Mononuclear cell (primary cell): ENCODE measurements around the gene PRKAR1B. TPM values are rescaled to one million over a fixed set of nuclear protein-coding genes. Genes with fewer than 3 reads are reported as not detected.

ENCODE experiments used
- H3K27me3 ChIP-seq: 2 replicates; pipeline ENCODE4 v1.6.0; 2011; ENCODE audit warnings: low read length, control low read depth; ENCODE audit not compliant: insufficient read depth
- H3K4me1 ChIP-seq: 2 replicates; pipeline ENCODE4 v1.5.1; 2011; ENCODE audit warnings: mild to moderate bottlenecking, low read length, control low read depth; ENCODE audit not compliant: insufficient read depth
- H3K4me3 ChIP-seq: 2 replicates; pipeline ENCODE4 v1.5.1; 2011; ENCODE audit warnings: mild to moderate bottlenecking, low read length, moderate library complexity
- H3K9me3 ChIP-seq: 2 replicates; pipeline ENCODE4 v1.5.1; 2011; ENCODE audit warnings: low read depth, mild to moderate bottlenecking, control low read depth, low read length
- total RNA-seq: library from RNA; depleted of rRNA; stranded (reverse); fragments of >200 nt; gene quantifications from one replicate; pipeline ENCODE4 v1.2.3, GENCODE V29; 2012

The PRKAR1B gene
- total RNA-seq, 1 donor = 9.4 TPM

- Histone ChIP-seq H3K9me3 (no peaks in the 10 kb centered on the region), H3K4me1 (peaks cover 66% of the 10 kb centered on the region), H3K27me3 (no peaks in the 10 kb centered on the region), H3K4me3 (peak overlapping the region; percentile 17)
Observed at GRCh38 chr7:604884-605531, 122.1 kb downstream of the PRKAR1B start.

DNA sequence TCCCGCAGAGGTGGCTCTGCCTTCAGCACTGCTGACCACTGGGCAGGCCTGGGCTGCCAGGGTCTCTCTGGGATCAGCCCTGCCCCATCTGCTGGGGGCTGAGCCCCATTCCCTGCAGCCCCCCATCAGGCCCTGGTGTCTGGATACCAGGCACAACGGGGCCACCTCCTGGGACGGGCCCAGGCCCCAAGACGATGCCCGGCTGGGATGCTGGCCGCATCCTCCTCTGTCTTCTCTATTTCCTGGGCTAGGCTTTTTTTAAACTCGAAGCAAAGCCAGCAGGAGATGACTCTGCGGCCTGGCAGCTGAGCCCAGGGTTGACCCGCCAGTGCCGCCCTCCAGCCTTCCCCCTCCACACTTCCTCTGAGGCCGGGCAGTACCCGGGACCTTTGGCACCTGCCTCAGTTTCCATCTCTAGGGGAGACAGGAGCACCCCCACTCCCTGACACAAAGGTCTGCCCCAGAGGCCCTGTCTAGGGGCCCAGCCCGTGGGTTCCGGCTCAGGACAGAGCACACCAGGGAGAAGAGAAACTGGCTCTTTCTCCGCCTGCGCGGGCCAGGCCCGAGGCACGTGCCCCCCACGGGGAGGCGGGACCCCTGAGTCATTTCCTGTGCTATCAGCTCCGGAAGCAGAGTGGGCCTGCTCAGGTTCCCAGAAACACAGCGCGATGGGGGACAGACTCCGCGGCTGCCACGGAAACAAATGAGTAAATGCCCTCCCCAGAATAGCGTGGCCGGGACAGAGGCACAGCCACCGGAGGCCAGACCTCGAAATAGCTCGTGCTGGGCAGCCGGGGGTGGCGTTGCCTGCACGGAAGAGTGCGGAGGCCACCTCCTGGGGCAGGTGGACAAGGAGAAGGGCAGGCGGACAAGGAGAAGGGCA lies 122.8 kb downstream of the PRKAR1B start:
- Histone ChIP-seq H3K9me3 (no peaks in the 10 kb centered on the region), H3K27me3 (no peaks in the 10 kb centered on the region), H3K4me1 (peaks cover 58% of the 10 kb centered on the region), H3K4me3 (peak overlapping the region; percentile 17)

DNA sequence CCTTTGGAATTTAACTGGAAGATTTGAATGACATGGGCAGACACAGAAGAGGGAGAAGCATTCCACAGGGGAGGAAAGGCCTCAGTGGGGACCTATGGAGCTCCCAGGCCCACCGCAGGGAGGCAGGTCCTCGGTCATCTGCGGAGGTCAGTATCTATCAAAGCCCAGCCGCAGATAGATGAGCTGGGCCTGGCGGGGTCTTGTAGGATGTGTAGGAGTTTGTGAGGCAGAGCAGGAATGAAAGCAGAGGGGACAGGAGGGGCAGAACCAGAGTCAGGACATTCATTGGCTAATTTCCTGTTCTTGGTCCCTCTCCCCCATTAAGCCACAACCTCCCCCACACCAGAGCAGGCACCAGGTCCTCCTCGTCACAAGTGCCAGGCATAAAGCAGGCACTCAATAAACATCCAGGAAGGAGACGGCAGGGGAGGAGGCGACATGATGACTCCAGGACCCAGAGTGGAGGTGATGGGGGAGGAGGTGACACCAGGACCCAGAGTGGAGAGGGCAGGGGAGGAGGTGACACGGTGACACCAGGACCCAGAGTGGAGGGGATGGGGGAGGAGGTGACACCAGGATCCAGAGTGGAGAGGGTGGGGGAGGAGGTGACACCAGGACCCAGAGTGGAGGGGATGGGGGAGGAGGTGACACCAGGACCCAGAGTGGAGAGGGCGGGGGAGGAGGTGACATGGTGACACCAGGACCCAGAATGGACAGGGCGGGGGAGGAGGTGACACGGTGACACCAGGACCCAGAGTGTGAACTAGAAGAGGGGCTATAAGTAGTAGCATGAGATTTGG lies 123.7 kb downstream of the PRKAR1B start:
- H3K4me1 ChIP-seq = peaks cover 52% of the 10 kb centered on the region
- no peaks in the 10 kb centered on the region for H3K27me3 ChIP-seq
- no peak overlapping the region for H3K4me3 ChIP-seq
- H3K9me3 ChIP-seq = no peaks in the 10 kb centered on the region

- H3K27me3 ChIP-seq = no peaks in the 10 kb centered on the region
- no peaks in the 10 kb centered on the region for H3K9me3 ChIP-seq
- no peak overlapping the region for H3K4me3 ChIP-seq
- H3K4me1 ChIP-seq = peaks cover 48% of the 10 kb centered on the region
Observed at GRCh38 chr7:602341-603141, 124.5 kb downstream of the PRKAR1B start.

DNA sequence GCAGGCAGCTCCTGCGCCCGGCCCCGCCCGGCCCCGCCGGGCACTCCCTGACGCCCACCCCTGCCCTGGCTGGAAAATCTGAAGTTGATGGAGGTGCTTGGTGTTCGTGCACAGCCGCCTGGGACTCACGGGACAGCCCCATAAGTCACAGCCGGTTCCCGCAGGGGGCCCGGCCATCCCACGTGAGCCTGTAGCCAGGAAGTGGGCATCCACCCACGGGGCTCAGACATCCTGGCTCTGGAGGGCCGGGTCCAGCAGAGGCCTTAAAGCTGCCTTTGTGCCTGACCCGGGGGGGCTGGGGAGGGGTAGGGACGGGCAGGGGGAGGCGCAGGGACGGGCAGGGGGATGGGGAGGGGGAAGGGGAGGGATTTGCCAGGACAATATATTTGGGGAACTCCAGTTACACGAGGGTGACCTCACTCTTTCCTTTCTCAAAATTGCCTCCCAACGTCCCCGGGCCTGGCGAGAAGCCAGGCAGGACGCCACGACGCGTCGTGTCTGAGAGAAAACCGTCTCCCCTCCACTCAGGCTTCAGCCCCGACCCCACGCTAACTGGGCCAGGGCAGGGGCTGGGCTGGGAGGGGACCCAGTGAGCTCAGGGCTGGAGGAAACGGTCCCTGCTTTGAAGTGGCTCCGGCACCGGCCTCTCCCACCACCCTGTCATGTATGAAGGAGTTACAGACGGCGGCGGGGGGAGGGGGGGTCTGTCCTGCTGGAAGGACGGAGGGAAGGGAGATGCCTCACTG lies 125.3 kb downstream of the PRKAR1B start:
- no peaks in the 10 kb centered on the region for H3K9me3 ChIP-seq
- peaks cover 48% of the 10 kb centered on the region for H3K4me1 ChIP-seq
- H3K27me3 ChIP-seq = no peaks in the 10 kb centered on the region
- H3K4me3 ChIP-seq = no peak overlapping the region

GRCh38 chr7:601036-601594 lies 126.0 kb downstream of the PRKAR1B start:
- Histone ChIP-seq H3K4me3 (no peak overlapping the region), H3K4me1 (peaks cover 48% of the 10 kb centered on the region), H3K27me3 (no peaks in the 10 kb centered on the region)

GRCh38 chr7:600149-601035 lies 126.7 kb downstream of the PRKAR1B start:
- Histone ChIP-seq H3K4me3 (no peak overlapping the region), H3K9me3 (no peaks in the 10 kb centered on the region), H3K27me3 (no peaks in the 10 kb centered on the region), H3K4me1 (peaks cover 46% of the 10 kb centered on the region)

More at GRCh38 chr7:601036-601594, 126.0 kb downstream of the PRKAR1B start:
- H3K9me3 ChIP-seq = no peaks in the 10 kb centered on the region

GRCh38 chr7:598899-599298 lies 128.2 kb downstream of the PRKAR1B start:
- H3K4me3 ChIP-seq = no peak overlapping the region
- H3K4me1 ChIP-seq = peaks cover 31% of the 10 kb centered on the region
- no peaks in the 10 kb centered on the region for H3K27me3 ChIP-seq
- H3K9me3 ChIP-seq = no peaks in the 10 kb centered on the region

DNA sequence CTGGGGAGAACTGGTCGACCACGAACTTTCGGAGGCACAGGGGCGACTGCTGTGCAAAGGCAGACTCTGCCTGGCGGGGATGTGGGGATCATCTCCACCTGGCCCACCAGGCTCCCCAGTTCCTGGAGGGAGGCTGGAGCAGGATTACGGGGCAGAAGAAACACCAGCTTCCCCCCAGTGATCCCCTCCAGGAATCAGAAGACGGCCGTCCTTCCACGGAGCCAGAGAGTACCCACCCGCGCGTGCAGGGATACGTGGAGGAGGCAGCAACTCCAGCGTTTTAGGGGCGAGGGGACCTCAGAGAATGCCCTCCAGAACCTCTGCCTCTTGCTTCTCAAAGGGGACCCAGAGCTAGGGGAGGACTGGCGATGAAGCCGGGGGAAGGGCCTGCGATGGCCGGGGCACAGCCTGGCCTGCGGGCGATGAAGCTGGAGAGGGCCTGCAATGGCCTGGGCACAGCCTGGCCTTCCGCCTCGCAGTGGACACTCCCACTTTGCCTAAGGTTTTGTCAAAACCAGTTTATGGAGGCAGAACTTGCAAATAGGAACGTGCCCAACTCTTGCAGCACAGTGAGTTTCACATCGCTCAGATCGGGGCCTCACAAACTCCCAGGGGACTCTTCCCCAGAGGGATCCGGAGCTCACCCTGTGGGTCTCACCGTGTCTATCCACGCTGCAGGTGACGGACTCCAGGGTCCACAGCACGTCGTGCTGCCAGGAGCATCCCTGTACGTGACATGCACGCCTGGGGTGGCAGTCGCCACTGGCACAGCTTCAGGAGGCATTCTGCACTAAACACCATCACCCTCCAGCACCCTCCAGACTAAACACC lies 129.5 kb downstream of the PRKAR1B start:
- H3K9me3 ChIP-seq = no peaks in the 10 kb centered on the region
- H3K4me1 ChIP-seq = peaks cover 27% of the 10 kb centered on the region
- no peak overlapping the region for H3K4me3 ChIP-seq
- H3K27me3 ChIP-seq = no peaks in the 10 kb centered on the region

- no peaks in the 10 kb centered on the region for H3K9me3 ChIP-seq
- no peak overlapping the region for H3K4me3 ChIP-seq
- H3K4me1 ChIP-seq = peaks cover 19% of the 10 kb centered on the region
- H3K27me3 ChIP-seq = no peaks in the 10 kb centered on the region
Observed at GRCh38 chr7:596819-597182, 130.3 kb downstream of the PRKAR1B start.

DNA sequence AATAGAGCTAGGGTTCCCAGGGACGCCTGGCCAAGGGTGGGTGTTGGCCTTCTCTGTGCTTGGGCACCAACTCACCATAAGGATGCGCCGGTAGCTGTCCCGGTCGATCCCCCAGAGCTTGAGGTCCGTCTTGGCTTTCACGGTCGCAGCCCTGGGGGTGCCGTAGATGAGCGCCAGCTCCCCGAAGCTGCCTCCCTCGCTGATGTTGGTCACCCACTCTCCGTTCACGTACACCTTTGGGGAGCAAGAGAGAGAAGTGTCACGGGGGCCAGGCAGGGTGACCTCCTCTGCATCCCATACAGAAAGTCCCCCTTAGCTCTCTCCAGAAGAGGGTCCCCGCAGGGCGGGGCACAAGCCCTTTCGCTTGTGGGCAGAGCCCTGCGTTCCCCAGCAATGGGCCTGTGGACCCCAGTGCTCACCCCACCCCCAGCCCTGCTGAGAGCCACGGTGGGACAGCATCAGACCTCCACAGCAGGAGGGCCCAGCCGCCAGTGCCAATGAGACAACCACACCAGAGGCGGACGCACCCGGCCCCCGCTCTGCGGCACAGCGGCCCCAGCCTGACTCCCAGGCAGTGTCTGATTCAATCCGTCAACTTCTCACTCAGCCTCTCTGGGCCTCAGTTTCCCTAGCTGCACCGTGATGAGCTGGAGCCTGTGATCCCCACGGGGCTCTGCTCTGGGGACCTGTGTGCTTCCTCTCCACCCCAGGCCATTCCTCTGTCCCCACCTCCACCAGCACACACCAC lies 130.8 kb downstream of the PRKAR1B start:
- Histone ChIP-seq H3K9me3 (no peaks in the 10 kb centered on the region), H3K4me3 (no peak overlapping the region), H3K27me3 (no peaks in the 10 kb centered on the region), H3K4me1 (peaks cover 15% of the 10 kb centered on the region)

GRCh38 chr7:595621-596010 lies 131.5 kb downstream of the PRKAR1B start:
- Histone ChIP-seq H3K9me3 (no peaks in the 10 kb centered on the region), H3K27me3 (no peaks in the 10 kb centered on the region), H3K4me1 (peaks cover 9% of the 10 kb centered on the region), H3K4me3 (no peak overlapping the region)
